Epidermal melanocyte (primary cell): Measurements from ENCODE around the gene RREB1.

Experiments
- DNase-seq: peaks from one replicate; pipeline ENCODE4 v3.0.0; 2011; ENCODE audit warnings: low spot score; ENCODE audit not compliant: insufficient read length

Gene RREB1

GRCh38 chr6:7124636-7125035 is 16.9 kb downstream of the RREB1 start:
- DNase-seq = no peak

DNA sequence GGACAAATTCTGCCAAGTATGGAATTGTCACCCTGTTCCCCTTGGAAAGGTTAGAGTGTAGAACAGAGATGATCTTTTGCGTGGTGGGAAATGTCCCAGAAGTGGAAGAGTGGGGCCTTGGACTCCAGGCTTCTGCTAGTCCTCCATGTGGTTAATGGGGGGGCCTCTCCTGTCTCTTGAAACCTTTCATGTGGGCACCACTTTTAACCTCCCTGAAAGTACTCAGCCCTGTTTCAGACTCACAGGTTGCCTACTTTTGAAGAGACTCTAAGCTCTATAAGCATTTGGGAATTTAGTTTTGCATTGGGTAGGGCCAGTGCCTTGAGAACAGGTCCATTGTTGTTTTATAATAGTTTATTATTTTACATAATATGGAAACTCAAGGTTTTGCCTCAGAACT is 17.5 kb downstream of the RREB1 start:
- DNase-seq = no peak

- no peak for DNase-seq
Measured at GRCh38 chr6:7126754-7127153, 19.0 kb downstream of the RREB1 start.

- no peak for DNase-seq
Measured at GRCh38 chr6:7127680-7128079, 19.9 kb downstream of the RREB1 start.

DNA sequence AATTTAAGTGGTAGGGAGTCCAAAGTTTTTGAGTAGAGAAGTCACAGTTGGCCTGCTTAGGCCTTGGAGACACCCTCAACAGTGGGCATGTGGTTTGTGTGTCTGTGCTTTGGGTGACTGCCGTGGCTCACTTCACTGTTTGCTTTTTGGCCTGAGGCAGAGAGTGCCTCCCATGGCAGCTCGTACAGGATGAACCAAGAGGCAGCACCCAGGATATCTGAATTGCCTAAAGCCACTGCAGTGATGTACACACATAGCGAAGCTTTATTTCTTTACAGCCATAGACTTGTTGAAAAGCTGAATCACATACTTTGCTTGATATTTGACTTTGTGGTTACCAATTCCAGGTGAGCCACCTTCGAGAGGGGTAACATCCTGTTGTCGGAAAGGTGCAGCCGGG is 21.6 kb downstream of the RREB1 start:
- DNase-seq = peak; percentile 23

DNA sequence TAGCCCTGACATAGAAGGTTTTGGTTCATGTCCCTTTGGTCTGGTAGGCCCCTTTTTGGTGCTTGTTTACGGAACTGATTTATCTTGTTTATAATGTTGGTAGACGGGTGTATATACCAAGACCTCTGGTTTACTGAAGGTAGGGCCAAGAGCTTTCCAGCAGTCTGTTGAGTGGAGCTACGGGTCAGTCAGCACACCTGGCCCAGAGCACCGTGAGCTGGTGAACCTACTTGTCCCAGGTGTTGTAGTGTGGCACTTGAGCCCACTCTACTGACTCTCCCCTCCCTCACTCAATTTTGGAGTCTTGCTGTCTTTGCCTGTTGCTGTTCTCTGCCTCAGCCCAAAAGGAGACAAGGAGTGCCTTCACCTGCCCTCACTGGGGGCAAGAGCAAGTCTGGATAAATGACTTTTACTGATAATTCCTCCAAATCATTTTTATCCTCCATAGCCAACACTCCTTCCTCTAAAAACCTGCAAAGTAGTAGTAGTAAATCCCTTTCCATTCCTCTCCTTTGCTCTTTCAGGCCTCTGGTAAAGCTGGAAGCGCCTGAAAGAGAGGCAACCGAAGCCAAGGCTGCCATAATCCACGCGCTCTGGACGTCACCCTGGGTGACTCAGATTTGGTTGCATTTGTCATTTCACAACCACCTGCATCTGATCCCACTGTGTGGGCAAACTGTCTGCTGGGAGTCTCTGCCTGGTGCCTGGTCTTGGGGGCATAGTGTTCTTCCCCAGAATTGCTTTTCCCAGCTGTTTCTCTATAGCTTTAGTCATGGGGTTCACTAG is 22.2 kb downstream of the RREB1 start:
- no peak for DNase-seq

DNA sequence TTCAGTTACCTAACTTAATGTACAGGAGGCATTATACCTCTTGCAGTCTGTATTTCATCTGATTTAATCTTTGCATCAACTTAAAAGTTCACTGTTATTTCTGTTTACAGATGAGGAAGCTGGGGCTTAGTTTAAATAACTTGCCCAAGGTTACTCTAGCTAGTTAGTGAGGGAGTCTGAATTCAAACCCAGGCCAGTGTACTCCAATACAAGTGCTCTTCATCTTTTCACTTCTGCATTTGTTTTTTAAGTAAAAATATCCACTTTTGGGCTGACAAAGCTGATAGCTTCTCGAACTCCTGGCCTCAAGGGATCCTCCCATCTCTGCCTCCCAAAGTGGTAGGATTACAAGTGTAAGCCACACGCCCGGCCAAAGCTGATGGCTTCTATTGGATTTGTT is 23.6 kb downstream of the RREB1 start:
- no peak for DNase-seq

GRCh38 chr6:7132398-7133035 is 24.8 kb downstream of the RREB1 start:
- DNase-seq = no peak

DNA sequence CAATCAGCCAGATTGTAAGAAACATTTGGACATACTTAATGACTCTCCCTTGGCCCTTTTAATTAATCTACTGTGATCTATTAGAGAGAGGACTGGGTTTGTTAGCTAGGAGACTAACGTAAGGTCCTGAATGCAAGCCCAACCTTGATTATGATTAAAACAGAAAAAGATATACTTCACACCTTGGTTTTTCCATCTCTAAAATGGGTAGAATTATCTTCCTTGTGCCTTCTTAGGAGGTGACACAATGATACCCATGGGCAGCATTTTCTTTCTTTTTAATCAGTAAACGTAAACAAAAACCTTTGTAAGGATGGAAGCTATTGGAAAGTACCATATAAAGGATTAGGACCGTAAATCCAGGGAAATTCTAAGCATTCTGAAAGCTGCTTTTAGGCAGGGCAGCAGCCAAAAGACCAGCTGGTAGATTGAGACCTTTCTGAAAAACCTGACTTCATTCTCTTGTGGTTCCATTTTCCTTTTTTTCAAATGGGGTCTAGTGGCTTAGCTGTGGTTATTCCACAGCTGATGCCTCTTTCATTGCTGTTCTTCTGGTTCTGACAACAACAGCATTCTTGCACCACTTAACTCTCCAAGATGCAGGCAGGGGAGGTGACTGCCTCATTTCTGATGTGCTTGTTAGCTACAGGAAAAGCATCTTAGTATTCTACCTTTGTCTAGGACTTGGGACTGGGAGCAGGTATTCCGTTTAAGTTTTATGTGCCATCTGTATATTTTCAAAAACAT is 27.4 kb downstream of the RREB1 start:
- DNase-seq = no peak

DNA sequence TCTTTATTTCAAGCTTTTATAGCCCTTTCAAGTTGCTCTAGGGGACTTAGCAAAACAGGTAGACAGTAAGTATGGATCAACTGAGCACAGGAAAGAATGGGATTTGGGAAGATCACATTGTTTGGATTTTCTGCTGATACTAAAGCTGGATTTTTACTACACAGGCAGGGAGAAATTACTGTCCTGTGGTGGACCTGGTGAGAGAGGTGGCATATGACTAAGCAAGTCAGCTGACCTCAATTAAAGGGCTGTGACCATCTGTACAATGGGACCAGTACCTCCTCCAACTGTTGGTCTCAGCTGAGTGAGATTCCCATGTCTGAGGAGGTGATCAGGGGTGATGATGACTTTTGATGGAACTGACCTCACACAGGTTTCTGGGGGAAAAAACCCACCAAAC is 28.0 kb downstream of the RREB1 start:
- DNase-seq = no peak

GRCh38 chr6:7136859-7137334 is 29.1 kb downstream of the RREB1 start:
- no peak for DNase-seq

DNA sequence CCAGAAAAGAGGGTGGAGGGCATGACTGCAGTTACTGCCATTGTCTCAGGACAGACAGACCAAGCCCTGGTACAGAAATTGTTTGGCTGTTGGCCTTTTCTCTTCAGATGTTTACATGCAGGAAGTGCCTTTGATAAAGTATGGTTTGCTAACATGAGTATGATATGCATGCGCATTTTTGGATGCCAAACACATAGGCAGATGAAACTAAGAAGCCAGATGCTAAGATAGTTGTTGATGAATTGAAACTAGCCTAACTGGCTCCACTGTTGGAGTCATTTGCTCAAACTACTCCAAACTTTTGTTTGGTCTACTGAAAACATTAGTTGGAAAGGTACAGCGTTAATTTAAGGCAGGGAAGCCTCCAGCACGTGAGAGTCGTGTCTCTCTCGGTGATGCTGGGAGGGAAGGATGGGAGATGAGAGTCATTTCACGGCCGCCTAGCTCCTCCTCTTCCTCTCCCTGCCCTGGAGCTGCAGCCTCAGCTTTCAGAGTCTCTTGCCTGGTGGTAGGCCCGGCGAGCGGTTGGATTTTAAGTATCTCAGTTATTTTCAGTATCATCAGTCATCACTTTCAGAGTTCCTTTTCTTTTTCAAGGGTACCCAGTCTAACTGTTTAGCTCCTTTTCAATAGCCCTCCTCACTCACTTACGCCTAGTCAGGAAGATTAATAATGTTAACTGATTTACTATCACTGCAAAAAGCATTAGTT is 29.7 kb downstream of the RREB1 start:
- no peak for DNase-seq

DNA sequence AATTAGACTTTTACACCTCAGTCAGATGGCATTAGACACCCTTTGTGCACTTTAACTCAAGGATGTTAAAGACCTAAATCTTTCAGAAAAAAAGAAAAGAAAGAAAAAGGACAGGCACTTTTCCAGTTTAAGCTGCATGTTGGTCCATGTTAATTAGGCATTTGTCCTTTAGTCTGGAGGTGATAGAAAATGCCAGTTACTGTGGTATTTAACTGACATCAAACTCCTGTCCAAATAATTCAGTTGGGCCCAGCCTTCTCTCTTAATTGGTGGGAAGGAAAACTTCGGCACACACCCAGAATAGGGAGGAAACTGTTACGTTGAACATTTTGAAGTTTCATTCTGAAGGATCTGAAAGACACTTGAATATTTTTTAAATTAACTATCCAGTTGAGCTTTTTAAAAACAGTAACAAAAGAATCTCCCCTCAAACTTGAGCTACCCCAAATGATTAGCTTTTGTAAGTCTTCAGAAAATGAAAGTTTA is 30.3 kb downstream of the RREB1 start:
- DNase-seq = no peak

DNA sequence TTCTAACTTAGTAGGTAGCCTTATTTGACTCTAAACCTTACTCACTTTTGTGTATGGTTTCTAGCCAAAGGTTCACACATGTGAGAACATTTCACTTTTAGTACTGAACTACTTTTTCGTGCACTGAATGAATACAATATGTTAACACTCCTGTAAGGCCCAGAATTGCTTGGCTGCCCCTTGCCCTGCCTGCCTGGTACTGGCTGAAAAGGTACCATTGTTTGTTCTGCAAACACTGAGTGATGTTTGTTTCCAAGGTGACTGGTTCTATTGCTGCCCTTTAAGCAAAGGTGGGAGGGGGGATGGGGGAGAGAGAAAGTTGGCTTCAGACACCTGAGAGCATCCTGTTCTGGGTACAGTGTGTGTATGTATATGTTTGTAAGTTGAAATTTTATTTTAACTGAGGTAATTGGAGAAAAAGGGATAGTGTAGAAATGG is 31.2 kb downstream of the RREB1 start:
- no peak for DNase-seq

DNA sequence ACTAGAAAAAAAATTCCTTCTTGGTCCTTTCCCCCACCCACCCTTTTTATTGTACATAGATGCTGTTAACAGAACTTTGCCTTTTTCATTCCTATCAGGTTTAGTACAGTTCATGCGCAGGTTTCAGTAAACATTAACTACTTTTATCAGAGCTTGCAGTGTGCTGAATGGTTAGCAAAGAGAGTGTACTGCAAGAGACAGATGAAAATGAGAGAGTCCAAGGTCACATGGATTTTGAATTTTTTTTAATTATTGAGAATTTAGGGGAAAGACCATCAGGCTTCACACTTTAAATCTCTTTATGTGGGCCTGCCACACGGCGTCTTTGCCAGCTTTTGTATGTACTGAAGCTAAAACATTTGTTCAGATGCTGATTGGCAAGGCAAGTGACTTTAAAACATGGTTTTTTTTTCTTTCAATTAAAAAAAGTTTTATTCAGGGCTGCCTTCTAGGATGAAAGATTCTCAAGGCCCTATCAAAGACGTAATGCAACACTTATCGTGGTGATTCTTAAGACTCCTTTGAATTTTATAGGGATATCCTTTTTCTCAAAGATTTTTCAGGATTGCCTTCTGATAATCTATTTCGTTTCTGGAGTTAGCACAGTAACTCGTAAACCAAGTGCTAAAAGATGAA is 32.2 kb downstream of the RREB1 start:
- DNase-seq = no peak

DNA sequence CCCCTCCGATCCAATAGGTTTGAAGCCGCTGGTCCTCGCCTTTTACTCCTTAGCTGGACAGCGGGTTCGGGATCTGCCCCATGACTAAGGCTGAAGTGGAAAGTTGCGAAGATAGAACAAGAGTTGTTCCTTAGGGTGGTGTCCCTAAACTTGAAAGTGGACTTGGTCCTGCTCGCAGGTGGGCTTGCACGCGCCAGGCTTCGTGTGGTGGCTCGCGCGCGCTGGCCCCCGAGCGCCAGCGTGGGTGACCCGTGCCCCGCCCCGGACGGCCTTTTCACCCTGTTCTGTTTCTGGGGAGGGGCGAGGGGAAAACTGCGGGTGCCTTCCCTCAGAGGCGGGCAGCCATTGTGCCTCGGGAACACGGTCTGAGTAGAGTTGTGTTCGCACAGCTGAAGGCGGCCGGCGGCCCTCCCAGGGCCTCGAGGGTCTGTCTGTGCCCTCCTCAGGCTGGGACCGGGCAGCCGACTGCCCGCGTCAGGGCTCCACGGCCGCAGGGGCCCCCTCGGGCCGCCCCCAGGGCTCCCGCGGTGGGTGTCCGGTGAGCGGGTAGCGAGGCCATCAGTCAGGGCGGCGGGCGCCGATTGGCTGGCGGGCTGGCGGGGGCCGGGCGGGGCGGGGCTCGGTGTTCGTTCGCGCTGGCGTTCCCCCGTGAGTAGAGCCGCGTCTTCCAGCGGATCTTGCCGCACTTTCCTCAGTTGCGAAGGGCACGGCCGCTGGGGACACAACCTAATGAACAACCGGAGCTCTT is 33.0 kb downstream of the RREB1 start:
- peak; percentile 92 for DNase-seq

DNA sequence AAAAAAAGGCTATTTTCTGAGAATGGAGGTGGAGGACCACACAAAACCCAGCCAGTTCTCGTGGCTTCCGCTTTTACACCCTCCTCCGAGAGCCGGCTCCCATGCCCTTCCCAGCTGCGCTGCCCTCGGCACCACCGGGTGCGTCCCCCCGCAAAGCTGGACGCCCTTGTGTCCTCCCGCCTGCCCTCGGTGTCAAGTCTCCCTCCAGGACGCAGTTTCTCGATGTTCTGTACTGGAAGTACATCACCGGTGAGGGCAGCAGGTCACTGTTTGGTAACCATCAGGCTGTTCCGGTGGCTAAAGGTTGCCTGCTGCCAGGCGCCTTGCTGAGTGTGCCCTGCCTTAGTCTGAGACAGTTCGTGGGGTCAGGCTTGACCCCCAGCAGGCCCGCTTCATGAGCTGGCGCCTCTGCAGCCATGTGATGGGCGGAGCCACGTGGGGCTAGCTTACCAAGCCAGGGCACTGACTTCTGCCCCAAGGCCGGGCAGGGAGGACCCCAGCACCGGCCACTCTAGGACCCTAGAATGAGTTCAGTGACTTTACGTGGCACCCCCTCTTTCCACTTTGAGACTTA is 34.6 kb downstream of the RREB1 start:
- DNase-seq = no peak

DNA sequence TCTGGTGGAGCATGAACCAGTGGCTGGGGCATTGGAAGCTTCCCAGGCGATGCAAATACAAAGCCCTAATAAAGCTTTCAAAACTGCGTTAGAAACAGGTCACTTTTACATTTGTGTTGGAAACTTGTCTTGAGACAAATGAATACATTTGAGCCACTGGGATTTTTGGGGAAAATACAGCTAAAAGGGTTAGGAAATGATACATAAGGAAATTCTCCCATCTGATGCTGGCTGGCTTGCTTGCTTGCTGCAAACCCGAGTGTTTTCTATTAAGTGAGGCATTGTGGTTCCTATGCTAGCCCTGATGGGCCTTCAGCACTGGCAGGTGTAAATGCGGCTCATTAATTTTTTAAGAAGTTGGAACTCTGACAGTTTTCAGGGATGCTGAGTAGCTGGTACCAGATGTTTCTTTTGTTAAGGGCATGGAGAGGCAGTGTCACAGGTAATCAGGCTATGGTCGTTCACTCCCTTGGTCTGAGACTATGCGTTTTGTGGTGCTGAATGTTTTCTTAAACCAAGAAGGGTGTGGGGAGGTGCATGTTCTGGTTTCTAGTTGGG is 35.2 kb downstream of the RREB1 start:
- no peak for DNase-seq

DNA sequence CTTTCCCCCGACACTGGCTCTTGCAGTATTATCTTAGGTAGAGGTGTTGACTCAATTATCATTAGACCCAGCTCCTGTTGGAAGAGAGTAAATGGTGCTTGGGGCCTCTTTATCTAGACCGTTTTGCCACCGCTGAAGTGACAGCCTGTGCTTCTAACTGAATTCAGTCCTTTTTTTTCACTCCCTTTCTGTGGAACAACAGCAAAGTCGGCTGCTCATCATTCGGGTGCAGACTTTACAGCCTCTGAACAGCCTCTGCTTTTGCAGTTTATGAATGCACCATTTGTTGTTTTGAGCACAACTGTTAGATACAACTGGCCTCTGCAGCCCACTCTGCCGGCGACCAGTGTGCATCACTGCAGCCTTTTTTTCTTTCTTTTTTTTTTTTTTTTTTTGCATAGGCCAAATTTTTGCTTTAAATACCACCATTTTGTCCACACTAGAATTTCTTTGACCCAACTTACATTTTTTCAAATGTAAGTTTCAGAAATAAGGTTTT is 35.8 kb downstream of the RREB1 start:
- DNase-seq = peak; percentile 57
